PC-9 (cell line): ENCODE measurements around the gene RBAK. TPM values are rescaled to one million over a fixed set of nuclear protein-coding genes. Genes with fewer than 3 reads are reported as not detected.
"Not testable (repeated sequence)": the region's sequence is repeated elsewhere in the genome, so short reads cannot be mapped to it uniquely, and the experiment has no call there.

ENCODE experiments used
- BruUV-seq: library from RNA; stranded (reverse); fragments of 400-500 nt; replicated peaks from 2 replicates; lab custom pipeline; 2021; lab: Mats Ljungman, UMichigan
- CTCF ChIA-PET: fragments of 300-600 bp; sonication (Branson Sonifier 250); formaldehyde crosslinking; loops from one replicate; lab custom pipeline; 2022; ENCODE audit warnings: antibody characterized with exemption; lab: Charles Lee
- POLR2A ChIA-PET: fragments of 300-600 bp; sonication (Branson Sonifier 250); formaldehyde crosslinking; loops from one replicate; lab custom pipeline; 2022; ENCODE audit warnings: antibody characterized with exemption; ENCODE audit not compliant: unreplicated experiment; lab: Charles Lee
- DNase-seq, 2 experiments: peaks; one replicate each; pipeline versions ENCODE4 v3.0.0 to v3.0.0-alpha.2; 2015 to 2022; ENCODE audit warnings: mixed read lengths in 1 of 2
- H2AFZ ChIP-seq: fragments of 200-600 bp; sonication (generic); 2 replicates; pipeline ENCODE4 v1.8.1; 2017; ENCODE audit warnings: antibody characterized with exemption
- H3F3A ChIP-seq: fragments of 200-600 bp; sonication (generic); 2 replicates; pipeline ENCODE4 v1.8.1; 2017; ENCODE audit warnings: antibody characterized with exemption, mild to moderate bottlenecking, low read depth; ENCODE audit not compliant: insufficient read depth
- H3K27ac ChIP-seq: fragments of 200-600 bp; sonication (generic); 2 replicates; pipeline ENCODE4 v1.6.1; 2016; ENCODE audit warnings: mixed run types
- H3K27me3 ChIP-seq: fragments of 200-600 bp; sonication (generic); 2 replicates; pipeline ENCODE4 v1.6.1; 2016; ENCODE audit warnings: low read depth, mixed run types; ENCODE audit not compliant: insufficient read depth
- H3K36me3 ChIP-seq: fragments of 200-600 bp; sonication (generic); 2 replicates; pipeline ENCODE4 v1.6.1; 2016; ENCODE audit warnings: low read depth, mixed run types
- H3K4me1 ChIP-seq: fragments of 200-600 bp; sonication (generic); replicated peaks from 2 replicates; pipeline ENCODE4 v1.6.1; 2016; ENCODE audit warnings: mixed run types; ENCODE audit not compliant: insufficient read depth
- H3K4me2 ChIP-seq: fragments of 200-600 bp; sonication (generic); 2 replicates; pipeline ENCODE4 v1.6.1; 2017; ENCODE audit warnings: mixed run types
- H3K4me3 ChIP-seq: fragments of 200-600 bp; sonication (generic); 2 replicates; pipeline ENCODE4 v1.6.1; 2016; ENCODE audit warnings: mixed run types
- H3K79me2 ChIP-seq: fragments of 200-600 bp; sonication (generic); 2 replicates; pipeline ENCODE4 v1.6.1; 2017; ENCODE audit warnings: low read depth, mixed run types
- H3K9me2 ChIP-seq: fragments of 200-600 bp; sonication (generic); 2 replicates; pipeline ENCODE4 v1.8.1; 2017; ENCODE audit warnings: mild to moderate bottlenecking; ENCODE audit not compliant: insufficient read depth
- H3K9me3 ChIP-seq: fragments of 200-600 bp; sonication (generic); 2 replicates; pipeline ENCODE4 v1.8.1; 2016; ENCODE audit warnings: low read depth; ENCODE audit not compliant: insufficient read depth
- H4K20me1 ChIP-seq: fragments of 200-600 bp; sonication (generic); 2 replicates; pipeline ENCODE4 v1.8.1; 2017; ENCODE audit not compliant: insufficient read depth
- EZH2 ChIP-seq: fragments of 200-600 bp; sonication (generic); IDR thresholded peaks from 2 replicates; pipeline ENCODE4 v1.8.0; 2017; ENCODE audit warnings: antibody characterized with exemption, low read depth
- intact Hi-C: fragments of 100-400 bp; cut with micrococcal nuclease; formaldehyde crosslinking; loops from one replicate; pipeline ENCODE4 v1.10.0; 2022; ENCODE audit not compliant: unreplicated experiment
- total RNA-seq: library from RNA; stranded (reverse); gene quantifications from 2 replicates; pipeline ENCODE4 v1.2.3, GENCODE V29; 2021
- TF ChIP-seq, protein P1 (sequence below): fragments of 200-600 bp; sonication (generic); conservative IDR thresholded peaks from 2 replicates; pipeline ENCODE4 v1.6.1; 2017; ENCODE audit warnings: mixed run types, antibody characterized with exemption, mild to moderate bottlenecking, moderate library complexity

Gene RBAK
- total RNA-seq, 1 experiment from 2014 or later = 12.4 TPM

DNA sequence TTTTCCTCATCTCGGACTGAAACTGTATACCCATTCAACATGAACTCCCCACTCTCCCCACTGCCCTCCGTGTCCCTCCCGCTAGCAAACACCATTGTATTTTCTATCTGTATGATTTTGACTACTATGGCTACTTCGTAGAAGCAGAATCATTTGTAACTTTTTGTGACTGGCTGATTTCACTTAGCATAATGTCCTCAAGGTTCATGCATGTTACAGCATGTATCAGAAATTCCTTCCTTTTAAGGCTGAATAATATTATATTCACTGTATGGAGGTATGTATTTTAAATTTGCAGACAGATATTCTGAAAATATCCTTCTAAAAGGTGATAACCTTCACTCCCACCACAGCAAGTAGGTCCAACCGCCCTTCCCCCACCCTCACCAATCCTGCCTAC lies 43.7 kb upstream of the RBAK start:
- ChIA-PET CTCF (no interaction called here), POLR2A (no interaction called here)
- H3K4me3 ChIP-seq = no peak overlapping the region
- no peak overlapping the region for H3K4me2 ChIP-seq
- TF ChIP-seq EZH2 = no peak
- TF ChIP-seq, protein P1, sequence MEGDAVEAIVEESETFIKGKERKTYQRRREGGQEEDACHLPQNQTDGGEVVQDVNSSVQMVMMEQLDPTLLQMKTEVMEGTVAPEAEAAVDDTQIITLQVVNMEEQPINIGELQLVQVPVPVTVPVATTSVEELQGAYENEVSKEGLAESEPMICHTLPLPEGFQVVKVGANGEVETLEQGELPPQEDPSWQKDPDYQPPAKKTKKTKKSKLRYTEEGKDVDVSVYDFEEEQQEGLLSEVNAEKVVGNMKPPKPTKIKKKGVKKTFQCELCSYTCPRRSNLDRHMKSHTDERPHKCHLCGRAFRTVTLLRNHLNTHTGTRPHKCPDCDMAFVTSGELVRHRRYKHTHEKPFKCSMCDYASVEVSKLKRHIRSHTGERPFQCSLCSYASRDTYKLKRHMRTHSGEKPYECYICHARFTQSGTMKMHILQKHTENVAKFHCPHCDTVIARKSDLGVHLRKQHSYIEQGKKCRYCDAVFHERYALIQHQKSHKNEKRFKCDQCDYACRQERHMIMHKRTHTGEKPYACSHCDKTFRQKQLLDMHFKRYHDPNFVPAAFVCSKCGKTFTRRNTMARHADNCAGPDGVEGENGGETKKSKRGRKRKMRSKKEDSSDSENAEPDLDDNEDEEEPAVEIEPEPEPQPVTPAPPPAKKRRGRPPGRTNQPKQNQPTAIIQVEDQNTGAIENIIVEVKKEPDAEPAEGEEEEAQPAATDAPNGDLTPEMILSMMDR = no peak
- H3K79me2 ChIP-seq = no peaks in the 10 kb centered on the region
- no peaks in the 10 kb centered on the region for H3K9me3 ChIP-seq
- H3K27me3 ChIP-seq = no peaks in the 10 kb centered on the region
- no peak overlapping the region for H2AFZ ChIP-seq
- intact Hi-C loops = no loop called here
- H3K27ac ChIP-seq = no peak overlapping the region
- BruUV-seq = no TSS peak
- 0 out of 2 replicates have a peak, but pooled peaks cover 4% of the 10 kb centered on the region for H3K36me3 ChIP-seq
- H3K4me1 ChIP-seq = no peaks in the 10 kb centered on the region
- no peaks in the 10 kb centered on the region for H3F3A ChIP-seq
- DNase-seq = no peak
- no peaks in the 10 kb centered on the region for H3K9me2 ChIP-seq
- no peaks in the 10 kb centered on the region; the same call in 1 of the 2 replicates for H4K20me1 ChIP-seq

DNA sequence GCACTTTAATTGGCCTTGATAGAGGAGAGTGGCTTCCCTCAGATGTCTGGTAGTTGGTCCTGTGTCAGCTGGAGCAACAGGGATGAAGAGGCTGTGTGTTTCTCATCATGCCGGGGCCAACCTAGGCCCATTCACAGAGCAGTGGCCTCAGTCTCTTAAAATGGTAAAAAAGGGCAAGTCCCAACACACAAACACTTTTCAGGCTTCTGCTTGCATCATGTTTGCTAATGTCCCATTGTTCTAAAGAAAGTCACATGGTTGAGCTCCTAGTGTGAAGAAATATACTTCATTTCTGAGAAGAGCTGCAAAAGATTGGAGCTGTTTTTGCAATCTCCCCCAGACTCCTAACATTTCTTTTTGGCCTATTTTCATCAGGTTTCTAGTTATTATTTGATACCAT lies 40.6 kb upstream of the RBAK start:
- Histone ChIP-seq H3K27me3 (no peaks in the 10 kb centered on the region), H4K20me1 (no peaks in the 10 kb centered on the region; the same call in 1 of the 2 replicates), H3K9me2 (no peaks in the 10 kb centered on the region), H3K27ac (no peak overlapping the region), H3K4me1 (no peaks in the 10 kb centered on the region), H3K4me2 (no peak overlapping the region), H3K9me3 (no peaks in the 10 kb centered on the region), H2AFZ (no peak overlapping the region), H3K36me3 (0 out of 2 replicates have a peak, but pooled peaks cover 4% of the 10 kb centered on the region), H3K4me3 (no peak overlapping the region), H3F3A (no peaks in the 10 kb centered on the region), H3K79me2 (no peaks in the 10 kb centered on the region)
- no TSS peak for BruUV-seq
- TF ChIP-seq, protein P1 = no peak
- no peak for TF ChIP-seq EZH2
- no peak for DNase-seq
- CTCF ChIA-PET = no interaction called here
- intact Hi-C loops = no loop called here
- POLR2A ChIA-PET = no interaction called here

DNA sequence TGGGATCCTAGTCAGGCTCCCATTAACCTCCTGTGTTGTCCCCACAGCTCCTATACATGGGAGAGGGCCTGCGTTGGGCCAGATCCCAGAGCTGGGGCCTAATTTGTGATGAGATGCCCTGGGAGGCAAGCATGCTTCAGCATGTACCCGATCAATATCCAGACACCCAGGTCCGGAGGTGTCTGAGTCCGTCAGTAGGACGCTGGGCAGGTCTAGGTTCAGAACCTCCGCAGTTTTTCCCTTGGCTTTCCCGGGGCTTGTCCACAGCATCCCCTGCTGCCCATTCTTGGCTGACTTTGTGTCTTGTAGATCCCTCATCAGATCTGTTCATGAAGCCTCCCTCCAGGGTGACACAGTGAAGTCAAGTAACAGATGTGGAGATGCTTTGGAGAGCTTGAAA lies 32.7 kb upstream of the RBAK start:
- Histone ChIP-seq H3K9me2 (no peaks in the 10 kb centered on the region), H4K20me1 (no peaks in the 10 kb centered on the region), H3K27me3 (no peaks in the 10 kb centered on the region), H3F3A (no peaks in the 10 kb centered on the region), H3K4me3 (no peak overlapping the region), H2AFZ (no peak overlapping the region), H3K27ac (no peak overlapping the region), H3K79me2 (no peaks in the 10 kb centered on the region), H3K4me2 (no peak overlapping the region), H3K36me3 (no peaks in the 10 kb centered on the region), H3K4me1 (no peaks in the 10 kb centered on the region), H3K9me3 (no peaks in the 10 kb centered on the region)
- intact Hi-C loops = no loop called here
- no peak for DNase-seq
- POLR2A ChIA-PET = no interaction called here
- CTCF ChIA-PET = no interaction called here
- no TSS peak for BruUV-seq
- TF ChIP-seq EZH2 = no peak
- TF ChIP-seq, protein P1 = no peak

DNA sequence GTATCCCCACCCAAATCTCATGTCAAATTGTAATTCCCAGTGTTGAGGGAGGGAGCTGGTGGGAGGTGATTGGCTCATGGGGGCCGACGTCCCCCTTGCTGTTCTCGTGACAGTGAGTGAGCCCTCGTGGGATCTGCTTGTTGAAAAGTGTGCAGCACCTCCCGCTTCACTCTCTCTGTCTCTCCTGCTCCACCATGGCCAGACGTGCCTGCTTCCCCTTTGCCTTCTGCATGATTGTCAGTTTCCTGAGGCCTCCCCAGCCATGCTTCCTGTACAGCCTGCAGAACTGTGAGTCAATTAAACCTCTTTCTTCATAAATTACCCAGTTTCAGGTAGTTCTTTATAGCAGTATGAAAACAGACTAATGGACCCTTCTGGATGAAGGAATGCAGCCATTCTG lies 29.7 kb upstream of the RBAK start:
- intact Hi-C loops, H3K79me2 ChIP-seq, H3K4me3 ChIP-seq, H3K4me2 ChIP-seq, H2AFZ ChIP-seq, POLR2A ChIA-PET, H3F3A ChIP-seq, H3K9me3 ChIP-seq, H3K27ac ChIP-seq, H4K20me1 ChIP-seq, H3K36me3 ChIP-seq, H3K4me1 ChIP-seq, CTCF ChIA-PET, H3K9me2 ChIP-seq, DNase-seq, H3K27me3 ChIP-seq, BruUV-seq: not testable (repeated sequence)

DNA sequence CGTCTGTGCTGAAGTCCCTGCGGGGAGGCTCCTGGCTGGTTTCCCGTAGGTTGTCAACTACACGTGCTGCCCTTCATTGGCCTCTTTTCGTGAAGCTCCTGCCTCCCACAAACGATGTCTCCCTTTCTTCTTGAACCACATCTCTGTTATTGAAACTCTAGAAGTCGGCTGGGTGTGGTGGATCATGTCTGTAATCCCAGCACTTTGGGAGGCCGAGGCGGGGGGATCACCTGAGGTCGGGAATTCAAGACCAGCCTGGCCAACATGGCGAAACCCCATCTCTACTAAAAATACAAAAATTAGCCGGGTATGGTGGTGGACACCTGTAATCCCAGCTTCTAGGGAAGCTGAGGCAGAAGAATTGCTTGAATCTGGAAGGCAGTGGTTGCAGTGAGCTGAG lies 28.0 kb upstream of the RBAK start:
- H3K4me2 ChIP-seq, intact Hi-C loops, H2AFZ ChIP-seq, H3K27me3 ChIP-seq, H3K4me3 ChIP-seq, H3K4me1 ChIP-seq, H3K27ac ChIP-seq, H4K20me1 ChIP-seq, H3K36me3 ChIP-seq, H3K9me3 ChIP-seq, H3F3A ChIP-seq, CTCF ChIA-PET, DNase-seq, BruUV-seq, POLR2A ChIA-PET, H3K9me2 ChIP-seq, H3K79me2 ChIP-seq: not testable (repeated sequence)
